Measurements from ENCODE around the gene TOPORS.
"Not testable (repeated sequence)": the region's sequence is repeated elsewhere in the genome, so short reads cannot be mapped to it uniquely, and the experiment has no call there.

Gene TOPORS

GRCh38 chr9:32524892-32525708, 27.3 kb downstream of the TOPORS start:
- Histone ChIP-seq H3K9me3 (ENCODE audit: insufficient read depth, low read length) (peaks cover 20% of the 10 kb centered on the region), H3K36me3 (ENCODE audit: insufficient read depth, insufficient read length, low read length) (no peaks in the 10 kb centered on the region), H3K4me3 (ENCODE audit: insufficient read length, low read depth) (peak overlapping the region; percentile 57), H3K4me1 (ENCODE audit: insufficient read depth, insufficient read length) (no peaks in the 10 kb centered on the region), H3K9ac (ENCODE audit: insufficient read length, low read depth) (peak overlapping the region; percentile 52), H3K27me3 (ENCODE audit: insufficient read depth, insufficient read length) (no peaks in the 10 kb centered on the region)
- no peak for DNase-seq (ENCODE audit: low read depth, low spot score)
- no peak for TF ChIP-seq YY1 (IDR thresholded peaks at IDR 0.05; ENCODE audit: insufficient read depth, insufficient read length)
- no peak for TF ChIP-seq ZNF274 (IDR thresholded peaks at IDR 0.05; ENCODE audit: low read depth, low read length)
- TF ChIP-seq SUZ12 (IDR thresholded peaks at IDR 0.05; ENCODE audit: extremely low read depth, insufficient read depth, insufficient read length) = no peak

GRCh38 chr9:32524558-32524891, 27.9 kb downstream of the TOPORS start:
- not testable (repeated sequence) for H3K27me3 ChIP-seq (ENCODE audit: insufficient read depth, insufficient read length); H3K9ac ChIP-seq (ENCODE audit: insufficient read length, low read depth); H3K36me3 ChIP-seq (ENCODE audit: insufficient read depth, insufficient read length, low read length); H3K4me1 ChIP-seq (ENCODE audit: insufficient read depth, insufficient read length); H3K4me3 ChIP-seq (ENCODE audit: insufficient read length, low read depth); DNase-seq (ENCODE audit: low read depth, low spot score)
- peaks cover 25% of the 10 kb centered on the region for H3K9me3 ChIP-seq (ENCODE audit: insufficient read depth, low read length)

- no peak for TF ChIP-seq SUZ12 (IDR thresholded peaks at IDR 0.05; ENCODE audit: extremely low read depth, insufficient read depth, insufficient read length)
- no peak for TF ChIP-seq YY1 (IDR thresholded peaks at IDR 0.05; ENCODE audit: insufficient read depth, insufficient read length)
- TF ChIP-seq ZNF274 (IDR thresholded peaks at IDR 0.05; ENCODE audit: low read depth, low read length) = no peak
- Histone ChIP-seq H3K4me3 (ENCODE audit: insufficient read length, low read depth) (no peak overlapping the region), H3K4me1 (ENCODE audit: insufficient read depth, insufficient read length) (no peaks in the 10 kb centered on the region)
Observed at GRCh38 chr9:32523910-32524309, 28.5 kb downstream of the TOPORS start.

GRCh38 chr9:32518276-32518675, 34.1 kb downstream of the TOPORS start:
- TF ChIP-seq YY1 (IDR thresholded peaks at IDR 0.05; ENCODE audit: insufficient read depth, insufficient read length) (no peak), SUZ12 (IDR thresholded peaks at IDR 0.05; ENCODE audit: extremely low read depth, insufficient read depth, insufficient read length) (no peak), ZNF274 (IDR thresholded peaks at IDR 0.05; ENCODE audit: low read depth, low read length) (no peak)
- Histone ChIP-seq H3K27me3 (ENCODE audit: insufficient read depth, insufficient read length) (no peaks in the 10 kb centered on the region), H3K4me3 (ENCODE audit: insufficient read length, low read depth) (no peak overlapping the region), H3K4me1 (ENCODE audit: insufficient read depth, insufficient read length) (no peaks in the 10 kb centered on the region), H3K36me3 (ENCODE audit: insufficient read depth, insufficient read length, low read length) (no peaks in the 10 kb centered on the region), H3K9me3 (ENCODE audit: insufficient read depth, low read length) (peaks cover 64% of the 10 kb centered on the region), H3K9ac (ENCODE audit: insufficient read length, low read depth) (no peak overlapping the region)
- DNase-seq (ENCODE audit: low read depth, low spot score) = no peak

More at GRCh38 chr9:32523910-32524309, 28.5 kb downstream of the TOPORS start:
- H3K9me3 ChIP-seq (ENCODE audit: insufficient read depth, low read length) = peaks cover 31% of the 10 kb centered on the region
- H3K27me3 ChIP-seq (ENCODE audit: insufficient read depth, insufficient read length) = no peaks in the 10 kb centered on the region
- no peak overlapping the region for H3K9ac ChIP-seq (ENCODE audit: insufficient read length, low read depth)
- DNase-seq (ENCODE audit: low read depth, low spot score) = no peak
- no peaks in the 10 kb centered on the region for H3K36me3 ChIP-seq (ENCODE audit: insufficient read depth, insufficient read length, low read length)

GRCh38 chr9:32516241-32516640, 36.1 kb downstream of the TOPORS start:
- DNase-seq (ENCODE audit: low read depth, low spot score) = no peak
- Histone ChIP-seq H3K9ac (ENCODE audit: insufficient read length, low read depth) (no peak overlapping the region), H3K27me3 (ENCODE audit: insufficient read depth, insufficient read length) (no peaks in the 10 kb centered on the region), H3K9me3 (ENCODE audit: insufficient read depth, low read length) (peaks cover 53% of the 10 kb centered on the region), H3K36me3 (ENCODE audit: insufficient read depth, insufficient read length, low read length) (no peaks in the 10 kb centered on the region), H3K4me3 (ENCODE audit: insufficient read length, low read depth) (no peak overlapping the region), H3K4me1 (ENCODE audit: insufficient read depth, insufficient read length) (no peaks in the 10 kb centered on the region)
- TF ChIP-seq SUZ12 (IDR thresholded peaks at IDR 0.05; ENCODE audit: extremely low read depth, insufficient read depth, insufficient read length) (no peak), ZNF274 (IDR thresholded peaks at IDR 0.05; ENCODE audit: low read depth, low read length) (no peak), YY1 (IDR thresholded peaks at IDR 0.05; ENCODE audit: insufficient read depth, insufficient read length) (no peak)

- Histone ChIP-seq H3K4me3 (ENCODE audit: insufficient read length, low read depth) (no peak overlapping the region), H3K27me3 (ENCODE audit: insufficient read depth, insufficient read length) (no peaks in the 10 kb centered on the region), H3K36me3 (ENCODE audit: insufficient read depth, insufficient read length, low read length) (no peaks in the 10 kb centered on the region), H3K4me1 (ENCODE audit: insufficient read depth, insufficient read length) (no peaks in the 10 kb centered on the region), H3K9ac (ENCODE audit: insufficient read length, low read depth) (no peak overlapping the region), H3K9me3 (ENCODE audit: insufficient read depth, low read length) (no peaks in the 10 kb centered on the region)
- peak; percentile 25 for DNase-seq (ENCODE audit: low read depth, low spot score)
- no peak for TF ChIP-seq YY1 (IDR thresholded peaks at IDR 0.05; ENCODE audit: insufficient read depth, insufficient read length)
- TF ChIP-seq SUZ12 (IDR thresholded peaks at IDR 0.05; ENCODE audit: extremely low read depth, insufficient read depth, insufficient read length) = no peak
- no peak for TF ChIP-seq ZNF274 (IDR thresholded peaks at IDR 0.05; ENCODE audit: low read depth, low read length)
Observed at GRCh38 chr9:32508728-32509127, 43.7 kb downstream of the TOPORS start.

- peaks cover 3% of the 10 kb centered on the region for H3K36me3 ChIP-seq (ENCODE audit: insufficient read depth, insufficient read length, low read length)
- H3K4me1 ChIP-seq (ENCODE audit: insufficient read depth, insufficient read length) = no peaks in the 10 kb centered on the region
- no peaks in the 10 kb centered on the region for H3K9me3 ChIP-seq (ENCODE audit: insufficient read depth, low read length)
- no peak overlapping the region for H3K4me3 ChIP-seq (ENCODE audit: insufficient read length, low read depth)
- no peaks in the 10 kb centered on the region for H3K27me3 ChIP-seq (ENCODE audit: insufficient read depth, insufficient read length)
- DNase-seq (ENCODE audit: low read depth, low spot score) = no peak
- TF ChIP-seq YY1 (IDR thresholded peaks at IDR 0.05; ENCODE audit: insufficient read depth, insufficient read length) (no peak), SUZ12 (IDR thresholded peaks at IDR 0.05; ENCODE audit: extremely low read depth, insufficient read depth, insufficient read length) (no peak), ZNF274 (IDR thresholded peaks at IDR 0.05; ENCODE audit: low read depth, low read length) (no peak)
- no peak overlapping the region for H3K9ac ChIP-seq (ENCODE audit: insufficient read length, low read depth)
Observed at GRCh38 chr9:32503008-32503407, 49.4 kb downstream of the TOPORS start.

Data from NT2/D1 (cell line).